NCI-H526 treated with DMSO at 0.1 percent for 48 hours (cell line): ENCODE data around the gene ZNF189.
"Not testable (repeated sequence)": the region's sequence is repeated elsewhere in the genome, so short reads cannot be mapped to it uniquely, and the experiment has no call there.

Experiments used
- DNase-seq: peaks from one replicate; lab custom pipeline; 2025; lab: John Stamatoyannopoulos, UW

The ZNF189 gene

DNA sequence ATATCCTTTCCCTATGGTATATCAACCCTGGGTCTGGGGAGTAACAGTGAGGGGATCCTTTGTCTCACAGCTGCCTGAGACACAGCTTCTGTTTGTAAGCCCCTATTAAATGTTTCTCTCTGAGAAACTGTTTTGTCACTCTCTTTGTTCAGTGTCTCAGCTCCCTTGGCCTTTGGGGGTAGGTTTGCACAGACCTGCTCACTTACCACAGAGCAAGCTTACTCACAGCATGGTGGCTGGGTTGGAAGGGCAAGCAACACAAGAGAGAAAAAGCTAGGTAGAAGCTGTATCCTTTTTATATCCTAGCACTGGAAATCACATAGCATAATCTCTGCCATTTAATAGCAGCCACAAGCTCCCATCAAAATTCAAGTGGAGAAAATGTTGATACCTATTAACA is 18.4 kb upstream of the ZNF189 start:
- DNase-seq: no peak

DNA sequence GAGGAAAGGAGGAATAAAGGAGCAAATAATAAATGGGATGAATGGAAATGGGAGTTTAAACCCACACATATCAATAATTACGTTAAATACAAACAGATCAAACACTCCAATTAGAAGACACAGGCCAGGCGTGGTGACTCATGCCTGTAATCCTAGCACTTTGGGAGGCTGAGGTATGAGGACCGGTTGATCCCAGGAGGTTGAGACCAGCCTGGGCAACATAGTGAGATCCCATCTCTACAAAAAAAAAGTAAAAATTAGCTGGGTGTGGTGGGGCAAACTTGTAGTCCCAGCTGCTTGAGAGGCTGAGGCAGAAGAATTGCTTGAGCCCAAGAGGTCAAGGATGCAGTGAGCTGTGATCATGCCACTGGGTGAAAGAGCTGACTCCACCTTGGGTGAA is 17.5 kb upstream of the ZNF189 start:
- DNase-seq: no peak

DNA sequence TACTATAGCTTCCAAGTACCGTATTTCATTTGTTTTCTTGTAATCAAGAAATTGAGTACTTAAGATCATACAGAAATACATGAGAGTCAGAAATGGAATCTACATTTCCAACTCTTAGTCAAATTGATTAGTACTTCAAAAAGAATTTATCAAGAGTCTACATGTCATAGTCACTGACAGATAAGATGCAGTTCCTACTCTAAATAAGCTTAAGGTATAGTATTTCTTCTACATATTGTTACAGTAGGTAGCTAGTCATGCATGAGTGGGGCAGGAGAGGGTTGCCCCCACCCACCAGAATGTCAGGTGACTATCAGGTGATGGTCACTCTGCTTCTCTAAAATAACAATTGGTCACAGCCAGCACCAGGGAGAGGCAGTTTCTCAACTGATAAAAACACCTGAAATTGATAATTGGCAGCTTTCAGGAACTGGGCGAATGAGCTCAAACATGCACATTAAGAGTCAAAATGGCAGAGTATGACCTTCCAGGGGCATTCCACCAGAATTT is 16.8 kb upstream of the ZNF189 start:
- no peak for DNase-seq

DNA sequence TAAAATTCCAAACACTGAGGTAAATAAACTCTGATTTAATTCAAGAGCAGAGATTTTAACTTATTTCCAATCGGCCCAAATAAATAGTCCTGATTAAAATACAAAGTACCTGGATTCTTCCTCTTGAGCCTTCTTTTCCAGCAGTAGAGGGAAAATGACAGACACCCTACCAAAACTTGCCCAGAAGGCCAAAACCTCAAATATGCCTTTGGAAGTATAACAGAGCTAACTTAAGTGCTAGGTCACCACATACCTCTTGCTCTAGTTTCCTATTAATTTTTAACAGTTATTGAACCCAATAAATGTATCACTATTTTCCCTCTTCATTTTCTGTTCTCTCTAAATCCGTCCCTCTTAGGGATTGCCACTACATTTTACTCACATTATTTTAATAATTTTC is 15.3 kb upstream of the ZNF189 start:
- DNase-seq: no peak

DNA sequence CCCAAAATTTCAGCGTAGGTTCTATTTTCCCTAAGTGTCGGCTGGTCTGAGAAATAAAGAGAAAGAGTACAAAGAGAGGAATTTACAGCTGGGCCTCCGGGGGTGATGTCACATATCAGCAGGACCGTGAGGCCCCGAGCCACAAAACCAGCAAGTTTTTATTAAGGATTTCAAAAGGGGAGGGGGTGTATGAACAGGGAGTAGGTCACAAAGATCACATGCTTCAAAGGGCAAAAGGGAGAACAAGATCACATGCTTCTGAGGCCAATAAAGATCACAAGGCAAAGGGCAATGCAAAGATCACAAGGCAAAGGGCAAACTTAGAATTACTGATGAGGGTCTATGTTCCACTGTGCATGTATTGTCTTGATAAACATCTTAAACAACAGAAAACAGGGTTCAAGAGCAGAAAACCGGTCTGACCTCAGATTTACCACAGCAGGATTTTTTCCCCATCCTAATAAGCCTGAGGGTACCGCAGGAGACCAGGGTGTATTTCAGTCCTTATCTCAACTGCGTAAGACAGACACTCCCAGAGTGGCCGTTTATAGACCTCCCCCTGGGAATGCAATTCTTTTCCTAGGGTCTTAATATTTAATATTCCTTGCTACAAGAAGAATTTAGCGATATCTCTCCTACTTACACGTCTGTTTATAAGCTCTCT is 13.6 kb upstream of the ZNF189 start, which contains the start of gene BAAT:
BAAT (minus strand) TSS at position 134 of the 664 bp plus-strand sequence. CDS start 13,602 bp downstream, outside the sequence.
- not testable (repeated sequence) for DNase-seq

DNA sequence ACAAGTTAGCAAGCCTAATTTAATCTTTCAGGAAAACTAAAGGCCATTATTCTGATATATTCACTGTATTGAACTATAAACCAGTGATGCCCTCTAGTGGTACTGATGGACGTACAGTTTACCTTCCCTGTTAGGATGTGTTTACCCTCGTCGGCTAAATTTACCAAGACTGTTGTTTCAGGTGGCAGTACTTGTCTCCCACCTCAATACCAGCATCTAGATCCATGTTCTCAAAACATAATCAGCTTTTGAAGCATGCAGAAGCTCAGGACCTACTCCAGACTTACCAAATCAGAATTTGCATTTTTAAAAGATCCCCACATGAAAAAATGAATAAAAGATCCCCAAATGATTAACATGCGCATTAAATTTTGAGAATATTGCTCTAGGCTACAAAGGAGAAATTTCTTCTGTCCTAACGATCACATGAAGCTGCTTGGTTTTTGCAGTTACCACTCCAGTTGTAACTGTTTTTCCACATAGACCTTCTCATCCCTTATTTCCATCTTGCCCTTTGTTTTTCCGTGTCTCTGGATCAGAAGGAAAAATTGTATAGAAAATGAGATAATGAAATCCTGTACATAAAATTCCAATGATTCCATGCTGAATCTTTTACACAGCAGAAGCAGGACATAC is 10.7 kb upstream of the ZNF189 start:
- no peak for DNase-seq

DNA sequence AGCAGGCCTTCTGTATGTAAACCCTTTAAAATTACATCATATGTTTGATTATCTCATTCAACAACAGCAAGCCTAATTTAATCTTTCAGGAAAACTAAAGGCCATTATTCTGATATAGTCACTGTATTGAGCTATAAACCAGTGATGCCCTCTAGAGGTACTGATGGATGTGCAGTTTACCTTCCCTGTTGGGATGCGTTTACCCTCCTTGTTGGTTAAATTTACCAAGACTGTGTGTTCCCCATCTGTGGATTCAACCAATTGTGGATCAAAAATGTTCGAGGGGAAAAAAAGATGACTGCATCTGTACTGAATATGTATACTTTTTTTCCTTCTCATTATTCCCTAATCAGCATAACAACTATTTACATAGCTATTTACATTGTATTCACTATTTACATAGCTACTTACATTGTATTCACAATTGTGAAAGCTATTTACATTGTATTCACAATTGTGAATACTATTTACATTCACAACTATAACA is 10.1 kb upstream of the ZNF189 start:
- DNase-seq: no peak

DNA sequence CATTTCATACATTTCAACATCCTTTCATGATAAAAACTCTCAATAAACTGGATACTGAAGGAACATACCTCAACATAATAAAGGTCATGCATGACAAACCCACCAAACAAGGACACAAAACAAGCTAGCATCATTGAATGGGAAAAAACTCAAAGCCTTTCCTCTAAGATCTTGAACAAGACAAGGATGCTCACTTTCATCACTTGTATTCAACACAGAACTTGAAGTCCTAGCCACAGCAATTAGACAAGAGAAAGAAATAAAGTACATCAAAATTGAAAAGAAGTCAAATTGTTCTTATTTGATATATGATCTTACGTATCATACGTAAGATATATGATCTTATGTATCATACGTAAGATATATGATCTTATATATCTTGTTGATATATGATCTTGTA is 5.5 kb upstream of the ZNF189 start:
- DNase-seq: no peak

DNA sequence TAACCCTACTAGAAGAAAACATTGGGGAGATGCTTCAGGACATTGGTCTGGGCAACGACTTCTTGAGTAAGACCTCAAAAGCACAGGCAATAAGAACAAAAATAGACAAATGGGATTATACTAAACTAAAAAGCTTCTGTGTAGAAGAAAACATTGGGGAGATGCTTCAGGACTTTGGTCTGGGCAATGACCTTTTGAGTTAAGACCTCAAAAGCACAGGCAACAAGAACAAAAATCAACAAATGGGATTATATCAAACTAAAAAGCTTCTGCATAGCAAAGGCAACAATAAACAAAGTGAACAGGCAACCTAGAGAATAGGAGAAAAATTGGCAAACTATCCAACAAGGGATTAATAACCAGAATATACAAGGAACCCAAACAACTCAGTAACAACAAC is 4.0 kb upstream of the ZNF189 start:
- DNase-seq: no peak

DNA sequence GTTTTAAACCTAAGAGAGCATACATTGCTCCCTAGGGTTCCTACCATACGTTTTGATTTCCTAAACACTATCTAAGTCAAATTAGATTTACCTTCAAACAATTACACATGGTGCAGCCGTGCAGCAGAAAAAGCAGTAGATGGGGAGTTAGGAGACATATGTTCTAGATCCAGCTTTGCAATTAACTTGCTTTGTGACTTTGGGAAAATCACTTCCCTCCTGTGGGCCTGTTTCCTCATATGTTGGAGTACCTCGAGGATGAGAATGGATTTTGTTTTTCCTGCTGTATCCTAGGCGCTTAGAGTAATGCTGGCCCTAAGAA is 944 bp upstream of the ZNF189 start:
- DNase-seq: no peak

DNA sequence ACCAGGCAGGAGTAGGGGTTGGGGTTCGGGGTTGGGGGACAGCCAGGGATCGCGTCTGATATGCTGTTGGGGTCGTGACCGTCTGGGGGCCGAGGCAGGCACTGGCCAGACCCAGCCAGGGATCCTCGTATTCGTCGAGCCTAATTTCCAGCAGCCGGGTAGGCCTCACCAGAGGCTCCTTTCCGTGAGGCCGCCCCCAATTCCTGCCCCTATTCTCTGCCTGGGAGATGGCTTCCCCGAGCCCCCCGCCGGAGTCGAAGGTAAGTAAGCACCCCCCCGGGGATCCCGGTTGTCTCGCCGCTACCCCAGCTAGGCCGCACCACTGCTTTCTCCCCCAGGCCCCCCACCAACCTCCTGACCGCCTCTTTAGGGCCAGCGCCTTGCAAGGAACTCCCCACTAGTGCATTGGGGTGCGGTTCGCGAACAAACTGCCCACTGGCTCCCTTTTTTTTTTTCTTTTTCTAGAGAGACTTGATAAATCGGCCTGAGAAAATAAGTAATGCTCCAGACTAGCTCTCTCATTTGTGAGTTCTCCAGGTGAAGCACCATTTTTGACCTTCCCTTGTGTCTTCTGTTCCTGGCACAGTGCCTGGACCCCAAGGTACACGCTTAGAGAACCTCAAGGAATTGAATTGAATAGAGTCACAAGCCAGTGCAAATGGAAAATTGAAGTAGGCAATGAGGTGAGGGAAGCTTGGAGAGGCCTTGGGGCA is 435 bp downstream of the ZNF189 start:
- DNase-seq: no peak

DNA sequence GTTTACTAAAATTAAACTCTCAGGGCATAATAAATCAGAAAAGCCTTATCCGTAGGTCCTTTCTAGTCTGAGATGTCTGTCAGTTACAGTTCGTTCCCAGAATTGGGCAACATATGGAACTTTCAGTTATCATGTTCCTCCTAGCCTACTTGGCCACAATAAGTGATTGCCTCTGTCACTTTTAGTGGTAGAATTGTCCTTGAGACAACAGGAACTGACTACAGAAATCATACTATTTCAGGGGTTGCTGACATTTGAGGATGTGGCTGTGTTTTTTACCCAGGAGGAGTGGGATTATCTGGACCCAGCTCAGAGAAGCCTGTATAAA is 956 bp downstream of the ZNF189 start:
- DNase-seq: no peak

DNA sequence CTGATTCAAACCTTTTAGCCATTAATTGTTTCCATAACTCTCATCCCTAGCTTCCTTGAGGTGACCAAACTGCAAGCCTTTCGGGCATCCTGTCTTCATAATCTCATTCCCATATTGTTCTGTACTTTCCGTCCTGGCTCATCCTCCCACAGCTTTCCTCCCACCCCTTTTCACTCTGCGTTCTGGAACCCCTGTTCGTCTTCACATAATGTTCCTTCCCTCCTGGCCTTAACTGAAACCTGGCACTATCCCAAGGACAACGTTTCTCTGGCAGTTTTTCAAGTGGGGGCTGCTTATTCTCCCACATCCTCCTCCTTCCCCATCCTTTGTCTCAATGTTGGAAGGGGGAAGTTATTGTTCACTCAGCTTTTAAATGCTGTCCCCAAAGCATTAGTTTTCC is 1.5 kb downstream of the ZNF189 start:
- no peak for DNase-seq

DNA sequence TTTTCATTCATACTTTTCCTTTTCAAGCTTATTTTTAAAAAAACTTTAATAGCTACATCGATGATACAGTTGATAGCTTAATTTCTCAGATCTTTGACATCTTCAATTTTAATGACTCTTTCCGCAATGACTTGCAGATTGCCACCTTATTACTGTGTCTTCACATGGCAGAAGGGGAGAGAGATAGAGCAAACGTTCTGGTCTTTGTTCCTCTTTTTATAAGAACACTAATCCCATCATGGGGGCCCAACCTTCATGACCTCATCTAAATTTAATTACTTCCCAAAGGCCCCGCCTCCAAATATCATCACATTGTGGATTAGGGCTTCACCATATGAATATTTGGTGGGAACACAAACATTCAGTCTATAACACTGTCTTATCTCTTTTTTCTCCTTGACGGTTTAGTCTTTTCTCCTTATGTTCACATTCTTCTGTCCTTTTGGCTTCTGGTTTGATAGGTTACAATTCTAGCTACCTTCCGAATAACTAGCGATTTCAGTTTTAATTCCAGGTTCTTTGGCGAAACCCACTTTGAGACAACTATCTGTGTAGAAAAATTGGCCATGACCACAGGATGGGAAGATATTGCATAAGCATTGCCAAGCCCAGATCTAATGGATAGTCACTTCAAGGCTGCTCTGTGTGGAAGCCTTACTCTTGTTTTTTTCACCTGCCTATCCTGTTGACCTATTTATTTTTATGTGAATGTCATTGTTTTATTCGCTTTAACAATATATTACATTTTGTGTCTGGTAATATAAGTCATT is 5.0 kb downstream of the ZNF189 start:
- no peak for DNase-seq

DNA sequence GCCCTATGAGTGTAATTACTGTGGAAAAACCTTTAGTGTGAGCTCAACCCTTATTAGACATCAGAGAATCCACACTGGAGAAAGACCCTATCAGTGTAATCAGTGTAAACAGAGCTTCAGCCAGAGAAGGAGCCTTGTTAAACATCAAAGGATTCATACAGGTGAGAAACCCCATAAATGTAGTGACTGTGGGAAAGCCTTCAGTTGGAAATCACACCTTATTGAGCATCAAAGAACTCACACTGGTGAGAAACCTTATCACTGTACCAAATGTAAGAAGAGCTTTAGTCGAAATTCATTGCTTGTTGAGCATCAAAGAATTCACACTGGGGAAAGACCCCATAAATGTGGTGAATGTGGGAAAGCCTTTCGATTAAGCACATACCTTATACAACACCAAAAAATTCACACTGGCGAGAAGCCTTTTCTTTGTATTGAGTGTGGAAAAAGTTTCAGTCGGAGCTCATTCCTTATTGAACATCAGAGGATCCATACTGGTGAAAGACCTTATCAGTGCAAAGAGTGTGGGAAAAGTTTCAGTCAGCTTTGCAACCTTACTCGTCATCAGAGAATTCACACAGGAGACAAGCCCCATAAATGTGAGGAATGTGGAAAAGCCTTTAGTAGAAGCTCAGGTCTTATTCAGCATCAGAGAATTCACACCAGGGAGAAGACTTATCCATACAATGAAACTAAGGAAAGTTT is 9.9 kb downstream of the ZNF189 start:
- no peak for DNase-seq

DNA sequence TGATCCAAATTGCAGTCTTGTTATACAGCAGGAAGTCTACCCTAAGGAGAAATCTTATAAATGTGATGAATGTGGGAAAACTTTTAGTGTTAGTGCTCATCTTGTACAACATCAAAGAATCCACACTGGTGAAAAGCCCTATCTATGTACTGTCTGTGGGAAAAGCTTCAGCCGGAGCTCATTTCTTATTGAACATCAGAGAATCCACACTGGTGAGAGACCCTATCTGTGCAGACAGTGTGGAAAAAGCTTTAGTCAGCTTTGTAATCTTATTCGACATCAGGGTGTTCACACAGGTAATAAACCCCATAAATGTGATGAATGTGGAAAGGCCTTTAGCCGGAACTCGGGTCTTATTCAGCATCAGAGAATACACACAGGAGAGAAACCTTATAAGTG is 10.4 kb downstream of the ZNF189 start:
- DNase-seq: no peak

DNA sequence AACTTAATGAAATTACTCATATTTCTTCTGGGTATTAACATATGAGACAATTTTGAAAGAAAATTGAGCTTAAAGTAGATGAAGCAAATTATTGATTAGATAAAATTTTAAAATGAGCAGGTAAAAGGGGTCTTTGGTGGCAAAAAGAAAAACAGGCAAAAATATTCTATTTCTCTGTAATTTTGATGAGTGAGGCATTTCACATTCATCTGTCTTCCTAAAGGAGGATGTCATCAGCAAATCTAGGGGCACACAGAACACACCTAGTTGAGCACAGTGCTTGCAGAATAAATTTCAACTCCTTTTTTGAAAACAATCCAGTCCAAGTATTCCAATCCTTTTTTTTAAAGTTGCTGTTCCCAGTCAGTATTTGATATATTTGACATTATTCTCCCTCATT is 16.2 kb downstream of the ZNF189 start:
- DNase-seq: no peak

DNA sequence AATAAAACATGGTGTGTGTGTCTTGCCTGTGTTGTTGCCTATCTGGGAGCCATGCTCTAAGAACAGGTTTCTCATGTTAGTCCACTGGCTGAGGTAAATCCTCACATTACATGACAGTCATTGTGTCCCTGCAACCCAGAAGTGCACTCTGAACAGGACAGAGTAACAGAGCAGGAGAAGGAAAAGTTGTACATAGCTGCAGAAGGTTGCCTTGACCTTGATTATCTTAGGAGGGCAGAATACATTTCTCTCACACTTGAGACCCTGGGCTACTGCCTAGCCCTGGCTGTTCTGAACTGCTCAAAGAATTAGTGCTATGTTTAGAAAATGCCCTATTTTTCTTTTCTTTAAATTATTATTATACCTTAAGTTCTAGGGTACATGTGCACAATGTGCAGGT is 16.9 kb downstream of the ZNF189 start:
- DNase-seq: no peak

DNA sequence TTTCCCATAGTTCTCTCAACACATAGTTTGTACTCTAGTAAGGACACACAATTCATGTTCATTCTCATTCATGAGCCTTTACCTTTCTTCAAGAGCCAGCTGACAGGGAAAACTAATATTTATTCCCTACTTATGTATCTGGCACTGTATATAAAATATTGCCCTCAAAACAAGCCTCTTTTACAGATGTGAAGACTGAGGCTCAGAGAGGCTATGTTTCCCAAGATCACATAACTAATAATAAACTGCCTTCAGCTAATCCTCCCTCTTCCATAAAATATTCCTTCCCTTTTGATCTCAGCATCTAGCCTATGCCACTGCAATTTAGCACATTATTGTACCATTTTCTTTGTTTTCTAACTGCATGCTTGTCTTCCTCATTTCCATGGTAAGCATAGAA is 18.7 kb downstream of the ZNF189 start:
- DNase-seq: no peak

DNA sequence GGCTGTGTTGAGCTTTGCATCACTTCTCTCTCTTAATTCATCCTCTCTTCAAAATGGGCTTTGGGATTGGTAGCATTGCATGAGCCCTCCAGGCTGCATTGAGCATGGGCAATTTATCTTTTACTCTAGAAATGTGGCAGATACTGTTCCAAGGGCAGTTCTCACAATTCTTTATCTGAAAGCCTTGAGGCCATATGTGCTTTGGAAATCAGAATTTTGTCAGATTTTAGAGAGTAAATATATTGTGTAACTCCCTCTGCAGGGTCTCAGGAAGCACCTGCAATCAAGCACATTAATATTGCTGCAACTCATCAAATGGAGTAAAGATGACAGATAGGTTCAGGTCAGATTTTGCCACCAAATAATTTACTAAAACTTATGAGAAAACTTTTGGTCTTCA is 19.3 kb downstream of the ZNF189 start:
- DNase-seq: no peak

DNA sequence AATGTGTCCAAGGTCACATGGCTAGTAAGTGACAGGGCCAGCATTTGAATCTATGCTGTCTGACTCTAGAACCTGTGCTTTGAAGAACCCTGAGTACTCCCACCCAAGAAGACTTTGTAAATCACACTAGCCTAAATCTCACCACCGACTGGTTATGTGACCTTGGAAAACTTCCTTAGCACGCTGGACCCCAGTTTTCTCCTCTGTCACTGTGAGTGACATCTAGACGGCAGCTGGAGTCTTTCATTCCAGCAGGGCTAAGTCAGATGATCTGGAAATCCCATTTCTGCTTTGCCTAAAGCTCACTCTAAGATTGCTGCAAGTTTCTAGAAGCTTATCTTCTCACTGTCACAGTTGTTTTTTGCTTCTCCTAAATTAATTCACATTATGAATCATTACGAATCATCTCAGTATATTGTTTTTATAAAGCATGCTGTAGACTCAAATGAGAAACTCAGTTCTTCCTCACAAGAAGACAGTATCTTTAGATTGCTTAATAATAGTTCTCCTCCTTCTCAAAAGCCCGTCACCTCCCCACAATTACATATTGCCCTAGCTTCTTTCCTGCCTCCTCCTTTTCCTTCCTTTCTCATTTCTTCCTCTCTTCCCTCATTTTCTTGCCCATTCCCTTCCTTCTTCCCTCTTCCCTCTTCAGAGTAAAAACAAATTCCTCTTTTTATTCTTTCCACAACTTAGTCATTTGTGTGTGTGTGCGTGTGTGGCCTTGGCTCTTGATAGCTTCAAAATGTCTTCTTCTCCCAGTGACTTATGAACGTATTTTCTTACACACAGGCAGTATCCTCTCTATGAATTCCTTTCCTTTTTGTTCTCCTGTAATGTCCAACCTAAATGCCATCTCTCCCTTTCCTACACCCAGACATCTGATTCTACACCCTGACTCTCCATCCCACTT is 20.1 kb downstream of the ZNF189 start:
- DNase-seq: no peak
